Femur (tissue), 1 donor: Measurements from ENCODE around the gene RBM23.
"Not testable (repeated sequence)": the region's sequence is repeated elsewhere in the genome, so short reads cannot be mapped to it uniquely, and the experiment has no call there.

Experiments used
- DNase-seq: peaks from one replicate; pipeline ENCODE4 v3.0.0-alpha.2; 2017

RBM23 gene

DNA sequence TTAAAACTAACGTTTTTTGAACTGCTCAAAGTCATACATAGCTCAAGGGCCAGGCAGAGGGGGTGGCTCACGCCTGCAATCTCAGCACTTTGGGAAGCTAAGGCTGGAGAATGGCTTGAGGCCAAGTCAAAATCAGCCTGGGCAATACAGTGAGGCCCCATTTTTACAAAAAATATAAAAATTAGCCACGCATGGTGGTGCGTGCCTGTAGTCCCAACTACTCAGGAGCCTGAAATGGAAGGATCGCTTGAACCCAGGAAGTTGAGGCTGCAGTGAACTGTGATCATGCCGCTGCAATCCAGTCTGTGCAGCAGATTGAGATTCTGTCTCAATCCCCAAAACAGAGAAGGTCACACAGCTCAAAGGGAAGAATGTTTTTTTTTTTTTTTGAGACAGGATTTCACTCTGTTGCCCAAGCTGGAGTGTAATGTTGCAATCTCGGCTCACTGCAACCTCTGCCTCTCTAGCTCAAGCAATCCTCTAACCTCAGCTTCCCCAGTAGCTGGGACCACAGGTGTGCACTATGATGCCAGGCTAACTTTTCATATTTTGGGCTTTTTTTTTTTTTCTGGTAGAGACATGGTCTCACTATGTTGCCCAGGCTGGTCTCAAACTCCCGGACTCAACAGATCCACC lies 2.9 kb downstream of the RBM23 start:
- no peak for DNase-seq

DNA sequence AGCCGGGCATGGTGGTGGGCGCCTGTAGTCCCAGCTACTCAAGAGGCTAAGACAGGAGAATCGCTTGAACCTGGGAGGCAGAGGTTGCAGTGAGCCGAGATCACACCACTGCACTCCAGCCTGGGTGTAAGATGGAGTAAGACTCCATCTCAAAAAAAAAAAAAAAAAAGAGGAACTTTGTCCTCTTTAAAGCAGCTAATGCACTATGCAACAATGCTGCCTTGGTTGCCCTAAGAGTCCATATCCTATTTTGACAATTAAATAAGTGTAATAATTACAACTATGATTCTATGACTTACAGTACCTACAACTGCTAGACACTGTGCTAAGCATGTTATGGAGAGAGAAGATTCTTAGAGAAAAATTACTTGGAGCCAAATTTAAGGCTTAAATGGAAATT lies 4.1 kb downstream of the RBM23 start:
- DNase-seq = not testable (repeated sequence)

DNA sequence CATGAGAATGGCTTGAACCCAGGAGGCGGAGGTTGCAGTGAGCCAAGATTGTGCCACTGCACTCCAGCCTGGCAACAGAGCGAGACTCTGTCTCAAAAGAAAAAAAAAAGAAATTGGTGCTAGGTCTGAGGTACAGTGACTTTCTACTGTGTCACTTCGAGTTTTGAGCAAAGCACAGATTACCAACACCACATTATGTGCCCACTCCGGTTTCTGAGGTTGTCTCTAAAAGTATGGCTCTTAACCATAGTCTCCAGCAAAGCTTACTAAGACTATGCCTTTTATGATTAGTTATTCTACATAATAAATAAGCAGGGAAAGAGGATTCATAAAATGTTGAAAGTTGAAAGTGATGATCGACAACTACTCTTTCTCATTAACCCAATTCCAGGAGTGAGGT lies 8.0 kb downstream of the RBM23 start:
- DNase-seq = no peak

DNA sequence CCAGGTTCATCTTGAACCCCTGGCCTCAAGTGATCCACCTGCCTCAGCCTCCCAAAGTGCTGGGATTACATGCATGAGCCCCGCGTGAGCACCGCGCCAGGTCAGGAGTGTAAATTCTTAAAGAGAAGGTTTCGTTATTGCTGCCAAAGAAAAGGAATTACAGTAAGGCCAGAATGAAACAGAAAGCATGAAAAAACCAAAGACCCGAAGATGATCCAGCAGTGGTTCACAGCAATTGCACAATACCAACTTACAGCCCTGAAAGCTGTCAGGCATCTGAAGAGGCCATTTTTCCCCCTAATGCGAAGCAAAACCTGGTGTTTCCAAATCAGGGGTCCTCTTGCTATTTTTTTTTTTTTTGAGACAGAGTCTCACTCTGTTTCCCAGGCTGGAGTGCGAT lies 10.3 kb downstream of the RBM23 start:
- no peak for DNase-seq

DNA sequence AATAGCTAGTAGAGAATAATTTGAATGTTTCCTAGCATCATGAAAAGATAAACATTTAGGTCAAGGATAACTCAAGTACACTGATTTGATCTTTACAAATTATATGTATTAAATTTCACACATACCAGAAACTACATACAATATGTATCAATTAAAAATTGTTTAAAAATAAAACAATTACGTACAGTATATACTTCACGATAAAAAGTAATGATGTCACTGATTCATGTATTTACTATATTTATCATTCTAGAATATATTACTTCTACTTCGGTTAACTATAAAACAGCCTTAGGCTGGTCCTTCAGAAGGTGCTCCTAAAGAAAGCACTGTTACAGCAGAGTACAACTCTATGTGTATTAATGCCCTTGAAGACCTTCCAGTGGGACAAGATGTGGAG lies 11.5 kb downstream of the RBM23 start:
- no peak for DNase-seq

DNA sequence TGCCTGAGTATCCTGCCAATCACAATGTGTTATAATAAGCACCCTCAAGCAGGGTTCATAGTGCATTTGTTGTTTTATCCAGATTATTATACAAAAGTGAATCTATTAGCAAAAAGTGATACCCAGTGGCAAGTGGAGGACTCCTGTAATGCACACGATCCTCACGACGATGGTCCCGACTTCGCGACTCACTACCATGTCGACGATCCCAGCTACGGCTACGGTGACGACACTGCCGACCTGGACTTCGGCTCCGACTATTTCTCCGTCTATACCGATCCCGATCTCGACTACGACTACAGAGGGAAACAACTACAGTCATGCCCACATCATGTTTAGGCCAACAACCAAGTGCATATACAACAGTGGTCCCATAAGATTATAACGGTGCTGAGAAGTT lies 12.9 kb downstream of the RBM23 start:
- no peak for DNase-seq

DNA sequence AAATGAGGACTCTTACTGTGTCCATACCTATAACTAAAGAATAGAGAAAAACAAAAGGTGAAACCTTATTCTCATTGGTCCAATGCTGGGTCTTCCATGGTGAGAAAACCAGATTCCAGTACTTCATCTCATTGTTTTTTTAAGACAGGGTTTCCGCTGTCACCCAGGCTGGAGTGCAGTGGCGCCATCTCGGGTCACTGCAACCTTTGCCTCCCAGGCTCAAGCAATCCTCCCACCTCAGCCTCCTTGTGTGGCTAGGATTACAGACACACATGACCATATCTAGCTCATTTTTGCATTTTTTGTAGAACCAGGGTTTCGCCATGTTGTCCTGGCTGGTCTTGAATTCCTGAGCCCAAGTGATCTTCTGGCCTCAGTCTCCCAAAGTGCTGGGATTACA lies 13.3 kb downstream of the RBM23 start:
- DNase-seq = no peak

DNA sequence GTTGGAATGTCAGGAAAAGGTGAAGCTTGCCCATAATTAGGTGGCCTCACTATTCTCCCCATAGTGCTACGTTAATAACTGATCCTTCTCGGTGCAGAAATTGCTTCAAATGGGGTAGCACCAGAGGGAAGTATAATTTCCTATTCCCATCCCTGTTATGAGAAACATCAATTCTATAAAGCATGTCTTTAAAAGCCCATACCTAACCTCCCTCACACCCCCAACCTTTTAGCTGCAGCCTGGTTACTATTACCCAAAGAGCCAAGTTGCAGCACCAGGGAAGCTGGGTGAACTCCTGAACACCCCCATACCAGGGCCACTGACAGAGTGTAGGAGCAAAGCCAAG lies 15.2 kb downstream of the RBM23 start:
- no peak for DNase-seq

DNA sequence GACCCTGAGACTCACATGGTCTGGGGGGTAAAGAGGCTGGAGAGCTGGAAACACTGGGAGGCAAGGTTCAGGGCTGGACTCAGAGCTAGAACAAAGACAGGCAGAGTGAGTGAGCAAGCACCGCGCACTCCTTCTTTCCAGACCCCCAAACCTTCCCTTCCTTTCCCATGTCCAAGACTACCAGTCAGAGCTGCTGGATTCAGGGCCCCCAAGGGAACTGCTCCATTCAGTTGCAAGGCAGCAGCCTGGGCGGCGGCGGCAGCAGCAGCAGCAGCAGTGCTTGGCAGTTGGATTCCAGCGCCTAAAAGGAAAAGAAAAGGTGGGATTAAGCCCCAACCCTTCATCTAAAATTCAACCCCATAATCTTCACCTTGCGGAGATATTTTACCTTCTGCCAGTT lies 17.1 kb downstream of the RBM23 start:
- no peak for DNase-seq

DNA sequence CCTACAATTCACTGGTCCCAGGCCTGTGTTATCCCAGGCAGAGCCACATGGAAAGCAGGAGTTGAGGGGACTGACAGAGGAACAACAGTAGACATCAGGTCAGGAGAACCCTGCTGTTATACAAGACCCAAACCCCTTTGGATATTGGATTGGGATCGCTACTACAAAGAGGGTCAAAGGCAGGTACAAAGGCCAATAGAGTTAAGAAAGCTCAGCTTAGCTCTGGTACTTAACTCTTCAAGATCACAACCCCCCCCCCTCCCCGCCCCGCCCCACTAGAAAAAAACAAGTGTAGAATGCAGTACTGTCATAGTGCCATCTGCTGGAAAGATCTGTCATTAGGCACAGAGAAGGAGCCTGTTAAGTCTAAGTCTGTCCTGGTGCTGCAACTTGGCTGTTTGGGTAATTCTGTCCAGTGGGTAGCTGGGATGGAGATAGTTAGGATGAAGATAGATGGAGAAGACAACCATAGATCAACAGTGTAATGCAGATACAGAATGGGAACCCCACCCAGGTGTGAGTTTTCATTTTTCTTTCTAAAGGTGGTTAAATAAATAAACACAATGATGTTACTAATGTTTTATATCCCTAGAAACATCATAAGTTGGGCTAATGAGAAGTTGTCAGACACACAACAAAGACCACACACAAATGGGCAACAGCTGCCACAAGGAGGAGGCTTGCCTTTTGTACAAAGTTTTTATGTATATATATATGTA lies 18.7 kb downstream of the RBM23 start:
- DNase-seq = peak; percentile 72

DNA sequence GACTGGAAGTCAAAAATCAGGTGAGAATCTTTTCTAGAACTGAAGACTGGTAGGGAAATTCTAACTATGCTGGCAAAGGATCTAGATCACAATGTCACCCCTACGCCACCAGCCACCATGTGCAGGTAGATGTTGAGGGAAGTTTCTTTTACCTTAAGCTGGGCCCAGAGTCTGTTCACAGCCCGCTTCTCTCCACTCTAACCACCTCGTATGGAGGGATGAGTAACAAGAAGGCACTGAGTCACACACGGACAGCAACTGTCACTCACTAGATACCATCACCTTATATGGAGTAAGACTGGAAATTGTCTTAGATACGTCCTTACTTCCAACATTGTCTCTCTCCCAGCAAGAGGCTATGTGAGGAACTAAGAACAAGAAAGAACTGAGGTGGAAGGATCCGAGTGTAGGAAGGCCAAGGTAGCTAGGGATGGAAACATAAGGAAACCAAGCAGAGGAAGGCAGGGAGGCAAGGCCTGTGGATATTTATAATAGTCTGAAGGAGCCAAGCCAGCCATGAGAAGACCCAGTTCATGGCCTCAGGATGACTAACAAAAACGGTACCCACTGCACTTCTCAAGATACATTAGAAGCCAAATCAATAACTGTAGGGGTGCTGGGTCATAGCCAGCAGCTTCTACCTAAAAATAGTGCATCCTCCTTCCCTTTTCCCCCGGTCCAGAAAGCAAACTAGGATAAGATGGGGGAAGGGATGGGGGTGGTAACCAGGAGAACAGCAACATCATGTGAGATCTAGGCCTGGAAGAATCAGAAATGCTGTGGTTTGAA lies 20.5 kb downstream of the RBM23 start:
- DNase-seq = no peak

DNA sequence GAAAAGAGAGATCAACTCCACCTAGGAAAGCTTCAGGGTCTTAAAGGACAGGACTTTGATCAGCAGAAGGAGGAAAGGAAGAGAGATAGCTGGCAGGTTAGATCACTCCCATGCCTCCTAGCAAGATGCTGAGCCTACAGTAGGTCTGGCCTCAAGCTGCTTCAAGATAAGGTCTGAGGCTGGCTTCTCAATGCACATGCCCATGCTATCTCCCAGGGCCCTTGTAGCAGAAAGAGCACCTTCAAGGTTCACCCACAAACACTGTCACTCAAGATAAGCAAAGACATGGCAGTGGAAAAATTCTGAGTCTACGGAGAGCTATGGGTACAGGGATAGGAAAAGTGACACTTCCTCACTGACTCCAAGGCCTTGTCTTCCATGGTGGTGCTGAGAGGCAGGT lies 21.6 kb downstream of the RBM23 start:
- no peak for DNase-seq

DNA sequence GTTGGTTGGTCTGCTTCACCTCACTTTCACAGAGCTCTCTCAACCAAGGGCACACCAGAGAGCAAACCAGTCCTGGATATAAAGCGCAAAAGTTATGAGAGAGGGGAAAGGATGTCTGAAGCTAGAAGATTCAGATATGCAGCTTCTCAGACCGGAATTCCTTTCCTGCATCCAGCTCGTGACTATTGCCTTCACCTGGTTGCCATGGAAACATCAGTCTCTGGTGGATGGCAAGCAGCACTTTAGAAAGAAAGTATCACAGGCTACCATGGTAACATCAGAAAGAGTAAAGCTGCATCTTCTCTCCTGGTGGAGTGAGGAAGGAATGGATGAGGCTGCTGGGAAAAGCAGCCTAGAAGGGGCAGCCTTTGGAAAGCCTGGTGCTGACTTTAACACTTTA lies 22.2 kb downstream of the RBM23 start:
- DNase-seq = no peak

DNA sequence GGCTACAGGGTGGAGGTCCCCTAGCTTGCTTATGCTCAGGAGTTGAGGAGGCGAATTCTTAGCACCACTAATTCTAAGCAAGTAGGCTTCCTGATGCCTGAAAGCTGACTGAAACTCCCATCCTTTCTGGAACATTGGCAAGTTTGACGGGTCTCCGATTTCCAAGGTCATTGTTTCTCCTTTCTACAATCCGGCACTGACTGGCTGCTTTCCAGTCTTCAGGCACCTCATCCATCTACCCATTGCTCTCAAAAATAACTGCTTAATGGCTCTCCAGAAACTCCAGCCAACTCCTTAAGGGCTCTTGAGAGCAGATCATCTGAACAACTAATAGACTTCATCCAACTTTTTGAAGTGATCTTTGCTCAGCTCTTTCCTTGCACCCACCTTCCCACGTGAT lies 22.6 kb downstream of the RBM23 start:
- DNase-seq = no peak

DNA sequence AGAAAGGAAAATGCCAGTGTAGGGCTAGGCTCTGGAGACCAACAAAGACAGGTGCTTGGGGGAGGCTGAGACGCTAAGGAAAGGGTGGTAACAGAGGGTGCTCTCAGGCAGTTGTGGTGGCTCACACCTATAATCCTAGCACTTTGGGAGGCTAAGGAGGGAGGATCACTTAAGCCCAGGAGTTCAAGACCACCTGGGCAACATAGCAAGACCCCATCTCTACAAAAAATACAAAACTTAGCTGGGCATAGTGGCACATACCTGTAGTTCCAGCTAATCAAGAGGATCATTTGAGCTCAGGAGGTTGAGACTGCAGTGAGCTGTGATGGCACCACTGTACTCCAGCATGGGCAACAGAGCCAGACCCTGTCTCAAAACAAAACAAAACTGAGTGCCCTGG lies 23.5 kb downstream of the RBM23 start:
- DNase-seq = no peak

DNA sequence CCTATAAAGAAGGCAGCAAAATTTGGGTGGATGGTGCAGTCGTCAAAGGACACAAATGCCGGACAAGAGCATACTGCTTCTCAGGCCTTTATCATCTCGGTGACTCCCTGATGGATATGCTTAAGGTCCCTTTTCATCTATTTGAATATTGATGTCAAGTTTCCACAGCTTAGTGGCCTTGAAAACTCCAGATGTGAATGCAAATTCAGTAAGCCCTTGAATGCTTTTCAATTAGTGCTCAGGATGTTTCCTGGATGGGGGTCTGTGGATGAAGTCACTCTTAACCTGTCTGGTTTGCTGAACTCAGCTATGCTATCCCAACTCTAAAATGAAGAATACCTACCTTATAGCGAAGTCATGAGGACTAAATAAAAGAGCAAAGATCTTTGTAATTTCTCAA lies 25.2 kb downstream of the RBM23 start:
- DNase-seq = no peak

DNA sequence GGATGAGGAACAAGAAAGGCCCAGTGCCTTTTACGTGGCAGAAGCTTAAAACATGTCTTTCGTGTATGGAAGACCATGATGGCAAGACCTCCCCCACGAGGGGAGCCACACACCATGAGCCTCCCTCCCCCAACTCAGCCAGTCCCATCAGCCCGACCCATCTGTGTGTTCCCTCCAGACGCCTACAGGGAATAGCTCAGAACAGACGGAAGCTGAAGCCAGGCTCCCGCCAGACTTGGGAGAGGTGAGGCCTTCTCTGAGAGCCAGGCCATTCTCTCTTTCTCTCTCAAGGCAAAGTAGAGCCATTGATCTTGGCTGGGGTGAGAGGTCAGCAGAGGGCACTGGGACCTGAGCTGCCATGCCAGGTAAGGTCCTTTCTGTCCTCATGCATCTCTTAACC lies 26.5 kb downstream of the RBM23 start:
- no peak for DNase-seq

DNA sequence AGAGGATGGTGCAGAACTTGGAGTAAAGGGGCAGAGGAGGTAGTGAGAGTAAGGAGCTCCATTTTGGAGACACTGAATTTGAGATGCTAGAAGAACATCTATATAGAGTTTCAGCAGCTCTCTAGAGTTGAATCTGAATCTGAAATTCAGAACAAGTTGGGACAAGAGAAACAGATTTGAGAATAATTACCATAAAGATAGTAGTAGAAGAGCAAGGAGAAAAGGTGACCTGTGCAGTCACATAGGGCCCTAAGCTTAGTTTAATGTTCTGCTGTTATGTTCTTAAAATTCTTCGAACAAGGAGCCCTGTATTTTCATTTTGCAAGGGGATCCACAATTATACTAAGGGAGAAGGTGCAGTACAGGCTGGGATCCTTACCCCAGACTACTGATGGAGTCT lies 28.5 kb downstream of the RBM23 start:
- DNase-seq = no peak

DNA sequence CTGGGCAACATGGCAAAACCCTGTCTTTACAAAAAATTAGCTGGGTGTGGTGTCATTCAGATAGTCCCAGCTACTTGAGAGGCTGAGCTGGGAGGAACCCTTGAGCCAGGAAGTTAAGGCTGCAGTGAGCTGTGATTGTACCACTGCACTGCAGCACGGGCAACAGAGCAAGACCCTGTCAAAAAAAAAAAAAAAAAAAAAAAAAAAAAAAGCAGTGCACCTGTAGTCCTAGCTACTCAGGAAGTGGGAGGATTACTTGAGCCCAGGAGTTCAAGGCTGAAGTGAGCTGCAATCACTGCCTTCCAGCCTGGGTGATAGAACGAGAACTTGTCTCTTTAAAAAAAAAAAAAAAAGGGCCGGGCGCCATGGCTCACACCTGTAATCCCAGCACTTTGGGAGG lies 30.3 kb downstream of the RBM23 start:
- DNase-seq = no peak

DNA sequence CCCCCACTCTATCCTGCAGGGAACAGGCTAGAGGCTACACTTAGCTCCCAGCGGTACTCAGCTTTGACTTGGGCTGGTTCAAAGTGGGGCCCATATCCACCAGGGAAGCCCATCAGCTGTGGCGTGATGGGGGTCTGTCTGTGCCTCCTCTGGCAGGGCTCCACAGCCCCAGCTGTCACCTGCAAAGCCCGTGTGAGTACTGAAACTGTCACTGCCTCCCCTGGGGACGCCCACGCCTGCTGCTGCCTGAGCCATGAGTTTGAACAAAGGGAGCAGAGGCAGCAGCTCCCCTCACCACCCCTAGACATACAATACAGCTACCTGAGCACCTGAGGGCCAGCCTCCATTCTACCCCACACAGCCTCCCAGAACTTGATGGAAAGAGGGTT lies 31.0 kb downstream of the RBM23 start:
- peak; percentile 51 for DNase-seq

DNA sequence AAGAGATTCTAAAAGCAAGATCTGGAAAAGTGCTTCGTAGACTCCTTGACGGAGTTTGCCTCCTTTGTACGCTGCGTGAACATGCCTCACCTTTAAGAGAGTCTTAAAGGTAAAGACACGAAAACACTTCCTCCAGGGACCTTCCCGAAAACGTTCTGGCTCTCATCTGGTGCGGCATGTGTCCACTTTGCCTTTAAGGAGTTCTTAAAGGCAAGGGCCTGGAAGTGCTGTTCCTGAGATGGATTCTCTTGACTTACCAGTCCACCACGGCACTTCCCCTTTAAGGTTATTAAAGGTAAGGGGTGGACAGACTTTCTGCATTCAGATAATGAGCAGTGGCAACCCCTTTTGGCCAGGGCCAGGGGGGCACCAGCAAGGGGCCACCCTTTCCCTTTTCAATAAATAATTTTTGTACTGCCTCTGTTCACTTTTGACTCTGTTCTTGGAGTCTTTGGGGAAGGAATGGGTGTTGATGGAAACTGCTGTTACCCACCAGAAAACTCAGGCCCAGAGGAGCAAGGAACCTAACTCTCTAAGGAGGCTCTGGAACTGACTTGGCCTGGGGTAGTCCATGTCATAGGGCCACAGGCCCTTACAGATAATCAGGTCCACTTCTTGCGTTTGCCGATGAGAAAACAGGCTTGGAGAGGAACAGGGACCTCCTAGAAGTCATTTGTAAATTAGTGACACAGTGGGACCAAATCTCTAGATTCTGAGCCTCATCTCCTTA lies 31.5 kb downstream of the RBM23 start:
- DNase-seq = peak; percentile 72

DNA sequence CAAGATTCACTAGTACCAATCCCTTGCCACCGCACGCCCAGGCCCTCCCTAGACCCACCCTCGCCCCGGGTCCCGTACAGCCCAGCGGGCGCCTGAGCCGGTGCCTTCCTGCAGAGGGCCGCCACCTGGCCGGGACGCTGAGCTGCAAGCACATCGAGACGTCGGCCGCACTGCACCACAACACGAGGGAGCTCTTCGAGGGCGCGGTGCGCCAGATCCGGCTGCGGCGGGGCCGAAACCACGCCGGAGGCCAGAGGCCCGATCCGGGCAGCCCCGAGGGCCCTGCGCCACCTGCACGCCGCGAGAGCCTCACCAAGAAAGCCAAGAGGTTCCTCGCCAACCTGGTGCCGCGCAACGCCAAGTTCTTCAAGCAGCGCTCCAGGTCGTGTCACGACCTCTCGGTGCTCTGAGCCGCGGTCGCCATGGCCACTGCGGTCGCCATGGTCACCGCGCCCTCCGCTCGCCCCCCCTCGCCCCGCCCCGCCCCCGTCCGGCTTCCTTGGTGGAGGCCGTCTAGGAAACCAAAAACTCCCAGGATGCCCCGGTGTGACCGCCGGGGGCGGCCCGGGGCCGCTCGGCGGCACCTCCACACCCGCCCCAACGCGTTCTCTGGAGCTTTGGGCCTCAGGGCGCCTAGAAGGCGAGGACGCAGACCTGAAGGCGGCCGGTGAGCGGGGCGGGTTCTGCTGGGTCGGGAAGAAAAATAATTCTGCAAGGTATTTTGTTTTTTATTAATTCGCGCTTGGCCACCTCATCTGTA lies 32.3 kb downstream of the RBM23 start:
- DNase-seq = peak; percentile 85

DNA sequence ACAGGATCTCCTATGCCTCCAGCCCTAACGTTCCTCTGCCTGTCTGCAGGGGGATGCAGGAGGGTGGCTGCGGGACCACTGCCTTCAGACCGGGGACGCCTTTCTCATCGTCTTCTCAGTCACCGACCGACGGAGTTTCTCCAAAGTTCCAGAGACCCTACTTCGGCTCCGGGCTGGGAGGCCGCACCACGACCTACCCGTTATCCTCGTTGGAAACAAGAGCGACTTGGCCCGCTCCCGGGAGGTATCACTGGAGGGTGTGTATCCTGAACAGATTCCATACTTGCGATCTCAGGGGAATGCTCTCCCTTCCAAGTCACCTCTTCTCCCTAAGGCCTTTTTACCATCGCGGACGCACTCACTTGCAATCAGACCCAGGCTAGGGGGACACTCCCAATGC lies 33.0 kb downstream of the RBM23 start:
- no peak for DNase-seq
